Subcutaneous abdominal adipose tissue (tissue), 5 donors: ENCODE measurements around the gene AOAH.

ENCODE experiments used
- H3K27ac ChIP-seq: one replicate; pipeline ENCODE4 v1.7.0; 2013; ENCODE audit warnings: low read depth, mild to moderate bottlenecking, inconsistent platforms, low read length, moderate library complexity
- H3K27me3 ChIP-seq, 5 donors: one replicate each; pipeline ENCODE4 v1.7.0; 2013; ENCODE audit warnings: low read length in 5 of 5, inconsistent platforms in 1 of 5; ENCODE audit not compliant: control insufficient read depth in 5 of 5, insufficient read depth in 4 of 5
- H3K36me3 ChIP-seq, 5 donors: one replicate each; pipeline ENCODE4 v1.7.0; 2013; ENCODE audit warnings: low read length in 5 of 5; ENCODE audit not compliant: control insufficient read depth in 5 of 5, insufficient read depth in 5 of 5
- H3K4me1 ChIP-seq, 5 donors: one replicate each; pipeline ENCODE4 v1.7.0; 2013; ENCODE audit warnings: low read length in 5 of 5, mild to moderate bottlenecking in 3 of 5, moderate library complexity in 1 of 5; ENCODE audit not compliant: control insufficient read depth in 5 of 5, insufficient read depth in 5 of 5
- H3K4me3 ChIP-seq, 5 donors: one replicate each; pipeline ENCODE4 v1.7.0; 2013; ENCODE audit warnings: low read length in 5 of 5, low read depth in 1 of 5
- H3K9ac ChIP-seq, 5 donors: one replicate each; pipeline ENCODE4 v1.7.0; 2013; ENCODE audit warnings: low read length in 5 of 5, mild to moderate bottlenecking in 4 of 5, moderate library complexity in 3 of 5
- H3K9me3 ChIP-seq, 5 donors: one replicate each; pipeline ENCODE4 v1.7.0; 2013; ENCODE audit warnings: low read length in 5 of 5; ENCODE audit not compliant: control insufficient read depth in 5 of 5
- donor health status: healthy.
- donor health status: healthy.
- donor health status: healthy.
- donor health status: healthy.
- donor health status: healthy.

Gene AOAH

DNA sequence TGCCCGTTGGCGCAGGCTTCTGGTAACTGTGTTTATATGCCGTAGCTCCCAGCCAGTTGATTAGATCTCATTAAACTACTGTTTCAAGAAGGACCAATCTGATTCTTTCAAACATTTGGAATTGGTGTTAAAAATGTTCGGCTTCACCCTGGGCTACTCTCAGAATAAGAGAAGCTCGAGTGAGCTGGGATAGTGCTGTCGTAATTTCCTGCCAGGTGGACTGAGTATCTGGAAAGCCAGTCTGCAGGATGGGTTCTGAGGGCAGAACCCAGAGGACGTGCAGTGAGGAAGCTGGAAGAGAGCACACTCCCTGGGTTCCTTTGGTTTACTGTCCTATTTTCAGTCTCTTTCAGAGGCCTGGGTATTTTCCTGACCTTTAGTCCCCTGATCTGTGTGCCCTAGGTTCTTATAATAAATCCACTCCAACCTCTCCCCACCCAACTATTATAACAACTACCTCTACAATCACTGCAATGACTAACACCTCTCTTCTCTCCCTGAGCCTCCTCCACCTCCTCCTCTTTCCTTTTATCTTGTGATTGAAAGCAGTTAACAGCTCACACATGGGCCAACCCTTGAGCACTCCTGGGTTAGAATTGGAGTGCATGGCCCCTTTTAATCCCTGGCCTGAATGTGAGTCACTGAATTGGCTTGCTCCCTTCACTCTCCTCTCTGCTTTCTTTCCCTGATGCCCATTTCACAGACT is 63.0 kb downstream of the AOAH start:
- Histone ChIP-seq H3K27ac (no peak overlapping the region), H3K36me3 (no peaks in the 10 kb centered on the region), H3K4me1 (peaks cover 0 to 14% (median 8%) of the 10 kb centered on the region in 5 donors), H3K4me3 (no peak overlapping the region), H3K27me3 (no peaks in the 10 kb centered on the region), H3K9me3 (no peaks in the 10 kb centered on the region), H3K9ac (no peak overlapping the region)

DNA sequence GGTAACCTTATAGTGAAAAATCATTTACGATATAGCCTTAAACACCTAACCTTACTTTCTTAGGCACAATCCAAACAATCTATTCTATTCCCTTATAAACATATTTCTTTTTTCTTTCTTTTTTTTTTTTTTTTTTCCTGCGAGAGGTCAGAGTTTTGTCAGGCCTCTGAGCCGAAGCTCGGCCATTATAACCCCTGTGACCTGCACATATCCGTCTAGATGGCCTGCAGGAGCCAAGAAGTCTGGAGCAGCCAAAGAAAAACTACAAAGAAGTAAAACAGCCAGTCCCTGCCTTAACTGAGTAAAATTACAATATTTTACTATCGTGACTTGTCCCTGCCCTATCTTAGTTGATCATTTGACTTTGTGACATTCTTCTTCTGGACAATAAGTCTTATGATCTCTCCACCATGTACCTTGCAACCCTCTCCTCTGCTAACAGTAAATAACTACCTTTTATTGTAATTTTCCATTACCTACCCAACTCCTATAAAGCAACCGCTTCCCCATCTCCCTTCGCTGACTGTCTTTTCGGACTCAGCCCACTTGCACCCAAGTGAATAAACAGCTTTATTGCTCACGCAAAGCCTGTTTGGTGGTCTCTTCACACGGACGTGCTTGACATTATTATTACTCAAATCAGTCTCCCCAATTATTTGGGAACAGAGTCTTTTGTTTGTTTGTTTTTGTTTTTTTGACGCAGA is 64.5 kb downstream of the AOAH start:
- no peak overlapping the region for H3K27ac ChIP-seq
- no peaks in the 10 kb centered on the region for H3K9me3 ChIP-seq
- H3K36me3 ChIP-seq: no peaks in the 10 kb centered on the region
- H3K27me3 ChIP-seq: no peaks in the 10 kb centered on the region
- no peak overlapping the region for H3K9ac ChIP-seq
- no peak overlapping the region for H3K4me3 ChIP-seq
- peaks cover 0 to 14% (median 8%) of the 10 kb centered on the region in 5 donors for H3K4me1 ChIP-seq

DNA sequence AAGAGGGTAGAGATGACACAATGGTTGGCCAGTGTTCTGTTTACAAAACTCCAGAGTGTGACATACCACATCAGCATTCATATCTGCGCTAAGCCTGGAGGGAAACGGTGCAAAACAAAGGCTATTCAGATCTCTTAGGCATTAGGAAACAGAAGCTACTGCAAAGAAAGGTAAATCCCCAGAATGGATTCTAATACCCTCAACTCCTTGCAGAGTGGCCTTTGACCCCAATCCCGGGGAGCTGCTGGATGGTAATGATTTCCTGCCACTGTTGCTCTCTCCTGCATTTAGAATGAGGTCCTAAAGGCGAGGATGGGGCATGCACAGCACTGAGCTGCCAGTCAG is 65.2 kb downstream of the AOAH start:
- Histone ChIP-seq H3K9ac (no peak overlapping the region), H3K27me3 (no peaks in the 10 kb centered on the region), H3K27ac (no peak overlapping the region), H3K4me1 (peaks cover 0 to 14% (median 8%) of the 10 kb centered on the region in 5 donors), H3K9me3 (no peaks in the 10 kb centered on the region), H3K4me3 (no peak overlapping the region), H3K36me3 (no peaks in the 10 kb centered on the region)

DNA sequence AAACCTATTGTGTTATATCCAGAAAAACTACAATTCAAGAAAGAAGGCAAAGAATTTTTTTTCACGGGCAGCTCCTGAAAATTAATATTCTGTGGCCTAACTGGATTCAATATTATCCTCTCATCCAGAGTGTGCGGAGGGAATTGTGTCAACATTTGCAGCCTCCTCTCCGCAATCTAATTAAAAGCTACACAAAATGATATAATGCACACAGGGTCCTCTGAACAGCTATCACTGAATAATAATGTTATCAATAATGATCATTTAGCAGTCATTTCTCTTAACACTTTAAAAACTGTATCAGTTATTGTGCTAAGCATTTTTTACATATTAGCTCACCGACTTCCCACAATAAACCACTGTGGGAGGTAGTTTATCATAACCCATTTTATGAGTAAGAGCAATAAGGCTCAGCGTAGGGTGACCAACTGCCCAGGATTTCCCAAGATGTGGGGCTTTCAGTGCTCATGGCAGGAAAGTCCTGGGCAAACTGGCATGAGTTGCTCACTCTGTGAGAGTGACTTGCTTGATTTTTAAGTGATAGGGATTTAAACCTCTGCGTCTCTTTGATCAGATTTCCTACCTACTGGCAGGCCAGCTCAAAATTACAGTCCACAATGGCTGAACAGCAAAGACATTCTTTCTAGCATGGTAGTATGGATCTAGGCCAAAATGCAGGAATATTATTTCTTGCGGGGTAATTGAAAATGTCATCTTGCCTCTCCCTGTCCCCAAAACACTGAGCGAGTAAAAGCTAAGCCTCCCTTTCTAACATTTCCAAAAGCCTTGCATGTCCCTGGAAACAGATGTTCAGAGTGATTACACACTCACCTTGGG is 65.7 kb downstream of the AOAH start:
- H3K27ac ChIP-seq: no peak overlapping the region
- no peaks in the 10 kb centered on the region for H3K36me3 ChIP-seq
- peaks cover 0 to 14% (median 8%) of the 10 kb centered on the region in 5 donors for H3K4me1 ChIP-seq
- no peaks in the 10 kb centered on the region for H3K9me3 ChIP-seq
- H3K27me3 ChIP-seq: no peaks in the 10 kb centered on the region
- no peak overlapping the region for H3K4me3 ChIP-seq
- H3K9ac ChIP-seq: no peak overlapping the region

DNA sequence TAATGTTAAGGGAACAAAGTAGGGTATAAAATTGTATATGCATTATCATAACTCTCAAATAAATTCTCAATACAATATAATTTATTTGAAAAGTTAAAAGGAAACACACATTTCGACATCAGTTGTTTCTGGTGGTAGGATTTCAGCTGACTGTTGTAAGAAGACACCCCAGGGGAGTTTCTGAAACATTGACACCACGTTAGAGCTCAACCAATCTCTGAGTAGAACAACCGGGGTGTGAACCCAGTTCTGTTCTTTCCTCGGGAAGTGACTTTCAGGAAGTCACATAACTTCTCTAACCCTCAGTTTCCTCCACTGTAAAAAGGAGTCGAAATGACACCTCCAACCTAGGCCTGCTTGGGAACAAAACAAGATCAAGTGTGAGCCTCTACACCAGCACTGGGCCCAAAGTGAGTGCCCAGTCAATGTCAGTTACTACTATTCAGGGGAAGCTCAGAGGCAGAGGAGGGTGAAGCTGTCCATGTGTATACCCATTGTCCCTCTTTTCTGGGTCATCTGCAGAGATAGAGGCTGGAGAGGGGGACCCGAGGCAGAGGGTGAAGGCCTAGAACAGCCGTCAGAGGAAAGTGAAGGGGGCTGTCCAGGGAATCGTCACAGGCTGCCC is 67.1 kb downstream of the AOAH start:
- H3K27ac ChIP-seq: no peak overlapping the region
- H3K4me3 ChIP-seq: no peak overlapping the region
- H3K9ac ChIP-seq: no peak overlapping the region
- no peaks in the 10 kb centered on the region for H3K9me3 ChIP-seq
- peaks cover 0 to 14% (median 8%) of the 10 kb centered on the region in 5 donors for H3K4me1 ChIP-seq
- H3K36me3 ChIP-seq: no peaks in the 10 kb centered on the region
- no peaks in the 10 kb centered on the region for H3K27me3 ChIP-seq

DNA sequence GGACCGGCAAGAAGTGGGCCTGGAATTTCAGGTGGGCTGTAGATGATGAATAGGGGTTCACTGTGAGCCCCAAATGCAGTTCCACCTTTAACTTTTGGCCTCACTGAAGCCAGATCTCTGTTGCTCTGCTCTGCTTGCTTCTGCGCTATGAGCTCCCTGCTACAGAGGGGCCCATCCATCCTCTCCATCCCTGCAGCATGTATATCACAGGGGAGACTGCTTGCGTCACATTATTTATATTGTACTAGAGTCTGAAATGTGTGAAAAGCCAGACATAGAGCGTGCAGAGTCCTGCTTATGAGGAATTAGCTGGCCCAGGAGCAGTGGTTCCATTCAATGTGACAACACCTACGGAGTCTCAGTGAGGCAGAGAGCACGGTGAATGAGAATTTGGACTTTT is 69.9 kb downstream of the AOAH start:
- H3K27me3 ChIP-seq: peaks cover 0 to 5% (median 0%) of the 10 kb centered on the region in 5 donors
- H3K9ac ChIP-seq: no peak overlapping the region
- H3K36me3 ChIP-seq: no peaks in the 10 kb centered on the region

DNA sequence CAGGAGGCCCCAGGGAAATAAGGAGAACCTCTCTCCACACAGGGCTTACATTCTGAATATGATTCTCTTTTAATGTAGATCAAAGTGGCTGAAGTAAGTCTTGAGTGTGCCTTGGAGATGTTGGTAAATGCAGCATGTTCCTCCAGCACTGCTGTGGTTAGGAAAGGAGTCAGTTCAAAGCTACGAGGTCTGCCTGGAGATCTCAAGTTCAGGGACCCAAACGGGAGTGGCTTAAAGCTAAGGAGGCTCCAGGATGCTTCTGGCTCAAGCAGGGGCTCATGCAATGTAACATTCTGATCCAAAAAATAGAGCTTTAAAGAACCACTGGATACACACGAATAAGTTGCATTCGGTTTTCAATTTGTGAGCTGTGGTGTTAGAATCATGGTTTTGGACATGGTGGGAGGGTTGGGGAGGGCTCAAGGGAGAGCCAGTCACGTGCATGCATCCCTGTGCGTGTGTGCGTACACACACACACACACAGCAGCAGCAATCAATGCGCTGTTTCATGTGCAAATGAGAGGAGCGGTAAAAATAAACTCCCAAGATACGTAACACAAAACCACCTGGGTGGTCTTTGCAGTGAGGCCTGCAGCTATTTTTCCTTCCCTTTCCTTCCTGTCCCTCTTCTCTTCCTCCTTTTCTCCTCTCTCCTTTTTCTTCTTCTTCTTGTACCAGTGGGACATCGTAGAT is 70.5 kb downstream of the AOAH start:
- Histone ChIP-seq H3K9me3 (no peaks in the 10 kb centered on the region), H3K4me1 (peaks cover 0 to 8% (median 2%) of the 10 kb centered on the region in 5 donors), H3K4me3 (no peak overlapping the region), H3K27ac (no peak overlapping the region), H3K36me3 (no peaks in the 10 kb centered on the region), H3K9ac (no peak overlapping the region), H3K27me3 (peaks cover 0 to 5% (median 0%) of the 10 kb centered on the region in 5 donors)

More for the DNA sequence above, 69.9 kb downstream of the AOAH start:
- Histone ChIP-seq H3K9me3 (no peaks in the 10 kb centered on the region), H3K4me3 (no peak overlapping the region), H3K4me1 (peaks cover 0 to 14% (median 8%) of the 10 kb centered on the region in 5 donors), H3K27ac (no peak overlapping the region)

DNA sequence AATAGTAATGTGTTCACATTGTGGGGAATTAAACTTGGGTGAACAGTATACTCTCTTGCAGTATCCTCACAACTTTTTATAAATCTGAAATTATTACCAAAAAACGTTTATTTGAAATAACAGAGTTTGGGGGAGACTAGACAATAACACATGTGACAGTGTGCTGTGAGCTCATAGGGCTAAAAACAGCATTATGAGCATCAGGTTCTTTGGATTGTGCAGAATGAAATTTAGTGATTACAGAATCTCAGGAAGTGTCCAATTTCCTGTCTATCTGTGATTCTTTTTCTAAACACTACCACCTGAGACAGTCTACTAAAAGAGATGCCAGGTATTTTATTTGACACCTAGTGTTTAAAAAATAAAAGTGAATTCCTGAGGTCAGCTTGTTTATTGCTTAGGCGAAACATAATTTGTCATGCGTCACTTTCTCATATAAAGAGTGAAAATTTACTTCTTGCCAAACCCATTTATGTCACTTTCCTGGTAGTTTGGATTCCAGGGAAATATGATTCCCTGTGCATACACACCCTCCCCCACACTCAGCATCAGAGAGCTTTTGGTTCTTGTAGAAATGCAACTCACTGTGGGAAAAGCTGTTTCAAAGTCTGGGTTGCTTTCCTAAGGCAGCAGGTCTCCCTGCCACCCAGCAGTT is 71.2 kb downstream of the AOAH start:
- H3K4me1 ChIP-seq: peaks cover 0 to 6% (median 0%) of the 10 kb centered on the region in 5 donors
- no peaks in the 10 kb centered on the region for H3K36me3 ChIP-seq
- H3K9ac ChIP-seq: no peak overlapping the region
- H3K4me3 ChIP-seq: no peak overlapping the region
- peaks cover 0 to 5% (median 0%) of the 10 kb centered on the region in 5 donors for H3K27me3 ChIP-seq
- no peak overlapping the region for H3K27ac ChIP-seq
- no peaks in the 10 kb centered on the region for H3K9me3 ChIP-seq

DNA sequence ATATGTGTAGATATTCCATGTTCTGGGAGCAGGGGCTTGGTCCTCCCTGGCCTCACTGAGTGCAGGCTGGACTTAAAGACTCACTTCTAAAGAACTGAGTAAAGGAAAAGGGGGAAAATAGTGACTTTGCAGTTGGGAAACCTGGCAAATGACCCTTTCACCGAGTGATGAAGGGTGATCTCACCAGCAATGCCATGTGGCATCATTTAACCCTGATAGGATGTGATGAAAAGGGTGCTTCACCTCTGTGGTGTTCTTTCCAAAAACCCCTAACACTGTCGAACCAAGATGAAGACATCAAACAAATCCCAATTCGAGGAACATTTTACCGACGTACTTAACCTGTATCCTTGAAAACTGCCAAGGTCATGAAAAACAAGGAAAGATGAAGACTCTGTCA is 71.9 kb downstream of the AOAH start:
- Histone ChIP-seq H3K4me1 (peaks cover 0 to 6% (median 0%) of the 10 kb centered on the region in 5 donors), H3K4me3 (no peak overlapping the region), H3K27ac (no peak overlapping the region), H3K9ac (no peak overlapping the region), H3K36me3 (no peaks in the 10 kb centered on the region), H3K27me3 (peaks cover 0 to 5% (median 0%) of the 10 kb centered on the region in 5 donors), H3K9me3 (no peaks in the 10 kb centered on the region)
